HG02759 (cell line): ENCODE data around the gene UGT3A1.
"Not testable (repeated sequence)": the region's sequence is repeated elsewhere in the genome, so short reads cannot be mapped to it uniquely, and the experiment has no call there.

ENCODE experiments used
- ATAC-seq: cut with Tn5 transposase; IDR thresholded peaks from one replicate; pipeline ENCODE4 v1.9.1; 2021; ENCODE audit warnings: mild to moderate bottlenecking, moderate library complexity; ENCODE audit not compliant: unreplicated experiment

Gene UGT3A1

DNA sequence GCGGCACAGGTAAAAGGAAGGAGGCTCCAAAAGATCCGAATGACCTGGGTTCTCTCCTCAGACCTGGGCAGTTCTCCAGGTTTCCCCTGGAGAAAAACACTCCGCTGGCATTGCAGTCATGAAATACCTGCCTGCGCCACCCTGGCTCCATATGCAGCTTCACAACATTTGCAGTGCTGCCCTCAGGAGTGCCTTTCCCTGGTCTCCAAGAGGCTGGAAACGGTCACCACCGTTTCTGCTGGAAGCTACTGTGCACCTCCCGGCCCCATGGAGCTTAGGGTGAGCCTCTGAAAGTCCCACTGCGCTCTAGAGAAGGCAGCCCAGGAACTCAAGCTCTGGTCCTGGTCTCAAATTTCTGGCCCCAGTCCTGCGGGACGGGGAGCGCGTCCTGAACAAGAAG, 670 bp downstream of the UGT3A1 start:
- ATAC-seq = no peak

- ATAC-seq = no peak
These were observed 2.7 kb downstream of the UGT3A1 start for GRCh38 chr5:35988529-35988928.

DNA sequence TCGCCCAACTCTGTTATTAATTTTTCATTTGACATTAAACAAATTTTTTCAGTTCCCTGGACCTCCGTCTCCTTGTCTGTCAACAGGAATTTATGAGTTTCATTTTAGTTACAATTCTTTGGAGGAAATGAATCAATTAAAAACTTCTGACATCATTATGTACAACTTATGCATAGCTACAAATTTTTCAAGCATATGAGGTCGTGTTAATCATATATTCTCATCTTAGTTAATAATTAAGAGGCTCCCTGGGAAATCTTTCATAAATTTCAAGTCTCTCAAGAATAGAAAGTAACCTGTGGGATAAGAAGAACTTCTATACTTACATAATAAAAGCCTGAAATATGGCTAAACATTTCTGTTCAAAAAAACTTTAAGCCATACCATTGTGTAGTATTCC, 3.4 kb downstream of the UGT3A1 start:
- ATAC-seq = no peak

GRCh38 chr5:35979715-35980114, 11.5 kb downstream of the UGT3A1 start:
- no peak for ATAC-seq

DNA sequence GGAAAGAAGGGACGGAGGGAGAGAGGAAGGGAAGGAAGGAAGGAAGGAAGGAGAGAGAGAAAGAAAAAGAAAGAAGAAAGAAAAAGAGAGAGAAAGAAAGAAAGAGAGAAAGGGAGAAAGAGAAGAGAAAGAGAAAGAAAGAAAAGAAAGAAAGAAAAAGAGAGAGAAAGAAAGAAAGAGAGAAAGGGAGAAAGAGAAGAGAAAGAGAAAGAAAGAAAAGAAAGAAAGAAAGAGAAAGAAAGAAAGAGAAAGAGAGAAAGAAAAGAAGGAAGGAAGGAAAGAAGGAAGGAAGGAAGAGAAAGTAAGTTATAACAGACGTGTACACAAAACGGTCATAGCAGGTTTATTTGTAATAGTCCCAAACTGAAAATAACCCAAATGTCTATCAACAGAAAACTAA, 14.3 kb downstream of the UGT3A1 start:
- ATAC-seq = not testable (repeated sequence)

GRCh38 chr5:35974570-35974969, 16.6 kb downstream of the UGT3A1 start:
- ATAC-seq = no peak

- no peak for ATAC-seq
These were observed 19.3 kb downstream of the UGT3A1 start for GRCh38 chr5:35971878-35972210.

DNA sequence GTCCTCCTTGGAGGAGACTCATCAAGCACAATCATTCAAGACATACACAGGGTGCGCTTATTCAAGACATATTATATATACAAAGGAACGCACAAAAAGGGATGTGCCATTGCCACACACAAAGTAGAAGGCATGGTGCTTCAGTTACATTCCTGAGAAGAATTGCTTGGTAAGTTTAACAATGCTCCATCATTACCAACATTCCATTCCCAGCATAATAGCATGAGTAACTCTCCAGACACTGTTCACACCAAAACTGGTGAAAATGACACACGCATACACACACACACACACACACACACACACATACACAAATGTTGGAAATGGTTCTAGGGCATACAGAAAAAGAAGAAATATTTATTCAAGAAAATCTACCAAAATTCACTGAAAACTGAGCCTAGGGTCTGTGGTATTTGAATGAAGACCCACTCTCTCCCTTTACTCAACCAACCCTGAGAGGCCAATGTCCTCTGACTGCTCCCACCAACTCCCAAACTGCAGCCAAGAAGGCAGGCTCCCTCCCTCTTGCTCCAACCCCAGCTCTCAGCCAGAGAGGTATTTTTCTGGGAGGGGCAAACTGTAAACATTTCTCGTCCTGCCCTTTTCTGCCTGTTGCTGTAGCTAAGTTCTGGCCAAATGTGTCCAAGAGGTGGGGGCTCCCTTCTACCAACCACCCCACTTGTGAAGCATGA, 19.9 kb downstream of the UGT3A1 start:
- no peak for ATAC-seq

DNA sequence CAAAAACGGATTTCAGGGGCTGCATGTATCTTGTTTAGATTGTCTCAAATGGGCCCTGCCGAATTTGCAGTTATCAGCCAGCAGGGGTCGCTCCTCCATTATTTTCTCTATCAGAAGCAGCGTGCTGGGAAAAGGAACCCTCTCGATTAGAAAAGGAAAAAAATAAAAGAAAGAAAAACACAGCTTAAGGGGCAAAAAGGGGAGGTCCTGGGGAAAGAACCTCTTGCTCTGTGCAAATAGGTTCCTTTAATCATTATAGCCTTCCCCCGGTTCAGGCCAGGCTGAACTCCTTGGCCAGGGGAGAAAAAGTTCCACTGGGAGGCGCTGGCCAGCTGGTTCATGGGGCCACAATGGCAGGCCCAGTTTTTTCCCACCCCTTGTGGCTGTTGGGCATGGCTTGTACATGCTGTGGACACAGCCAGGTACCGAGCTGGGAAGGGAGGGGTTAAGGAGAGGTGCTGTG, 27.8 kb downstream of the UGT3A1 start:
- no peak for ATAC-seq

GRCh38 chr5:35960328-35960727, 30.9 kb downstream of the UGT3A1 start:
- no peak for ATAC-seq

- ATAC-seq = no peak
These were observed 34.8 kb downstream of the UGT3A1 start for GRCh38 chr5:35956429-35956828.

DNA sequence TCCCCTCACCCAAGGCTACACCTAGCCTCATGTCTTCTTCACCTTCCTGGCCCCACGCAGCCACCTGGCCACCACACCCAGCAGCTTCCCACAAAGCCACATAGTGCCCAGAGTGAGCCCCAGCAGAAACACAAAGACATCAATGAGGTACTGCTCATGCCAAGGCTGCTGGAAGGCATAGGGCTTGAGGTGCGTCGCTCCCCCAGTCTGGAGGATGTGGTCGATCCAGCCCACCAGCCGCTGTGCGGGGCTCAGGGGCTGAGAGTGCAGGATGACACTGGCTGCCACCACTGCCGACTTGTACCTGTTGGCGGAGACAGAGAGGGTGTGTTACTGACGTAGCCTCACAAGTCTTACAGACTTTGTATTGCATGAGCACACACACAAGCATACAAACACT, 37.0 kb downstream of the UGT3A1 start:
- ATAC-seq = no peak

- no peak for ATAC-seq
These were observed 44.1 kb downstream of the UGT3A1 start for GRCh38 chr5:35947085-35947484.

GRCh38 chr5:35939639-35940038, 51.6 kb downstream of the UGT3A1 start:
- ATAC-seq = no peak

GRCh38 chr5:35938568-35939227, 52.5 kb downstream of the UGT3A1 start, which contains the start of gene CAPSL:
CAPSL (minus strand) TSS chr5:35938622; CDS start chr5:35921120, 17,502 bp downstream.
- ATAC-seq = no peak

DNA sequence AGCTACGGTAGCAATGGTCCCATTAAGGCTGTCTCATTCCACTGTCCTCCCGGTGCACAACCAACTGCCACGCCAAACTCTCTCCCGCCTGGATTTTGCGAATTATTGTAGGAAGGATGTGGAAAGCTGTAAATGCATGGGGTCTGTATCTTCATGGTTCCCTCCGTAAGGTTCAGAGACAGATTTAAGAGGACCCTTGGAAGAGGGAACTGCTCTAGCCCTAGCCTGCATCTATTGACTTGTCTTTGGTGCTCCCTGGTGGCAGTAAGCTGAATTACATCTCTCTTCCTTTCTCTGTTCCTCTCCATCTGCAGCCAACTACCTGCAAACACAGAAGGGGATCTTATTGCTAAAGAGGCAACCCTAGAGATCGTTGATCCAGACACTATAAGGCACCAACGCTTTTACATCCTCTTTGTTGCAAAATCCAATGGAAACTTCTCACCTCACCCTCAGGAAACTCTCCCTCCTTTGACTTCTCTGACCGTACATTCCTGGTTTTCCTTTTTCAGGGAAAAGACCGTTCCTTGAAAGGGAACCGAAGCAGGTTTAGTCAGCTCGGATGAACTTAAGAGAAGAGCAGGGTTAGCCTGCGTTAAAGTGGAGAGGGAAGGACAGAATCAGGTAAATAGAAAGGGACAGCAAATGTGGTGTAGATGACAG, 64.7 kb downstream of the UGT3A1 start:
- peak; percentile 69 for ATAC-seq

GRCh38 chr5:35924950-35925722, 66.1 kb downstream of the UGT3A1 start:
- ATAC-seq = peak; percentile 87

DNA sequence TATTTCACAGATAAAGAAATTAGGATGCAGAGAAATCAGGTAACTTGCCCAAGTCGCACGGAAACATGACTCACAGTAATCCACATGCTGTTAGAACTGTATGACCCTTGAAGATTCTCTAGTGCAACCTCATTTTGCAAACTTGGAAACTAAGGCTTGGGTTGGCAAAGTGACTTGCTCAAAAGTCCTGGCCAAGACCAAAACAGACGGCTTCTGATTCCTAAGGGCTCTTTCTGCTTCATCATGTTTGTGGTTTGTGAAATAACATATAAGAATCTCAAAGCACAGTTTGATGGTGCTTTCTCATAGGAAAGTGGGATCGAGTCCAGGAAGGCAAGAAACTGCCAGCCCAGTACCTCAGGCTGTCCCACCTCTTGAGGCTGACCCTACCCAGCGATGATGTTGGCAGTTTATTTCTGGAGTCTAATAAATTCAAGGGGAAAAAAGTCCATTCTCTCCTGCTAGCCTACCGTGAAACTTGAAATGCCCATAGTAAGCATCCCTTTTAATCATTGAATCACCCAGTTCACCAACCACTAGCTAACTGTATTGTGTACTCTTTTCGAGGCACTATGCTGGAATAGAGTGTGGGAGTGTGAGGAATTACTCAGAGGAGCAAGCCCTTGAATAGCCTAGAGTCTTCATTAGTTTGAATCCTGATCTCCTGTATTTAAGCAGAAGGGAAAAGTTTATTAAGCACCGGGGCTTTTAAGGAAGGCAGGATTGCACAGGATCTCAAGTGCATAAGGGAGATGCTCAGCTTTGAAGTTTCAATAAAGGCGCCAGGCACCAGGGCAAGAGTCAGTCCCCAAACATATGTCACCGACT, 66.9 kb downstream of the UGT3A1 start:
- ATAC-seq = no peak

DNA sequence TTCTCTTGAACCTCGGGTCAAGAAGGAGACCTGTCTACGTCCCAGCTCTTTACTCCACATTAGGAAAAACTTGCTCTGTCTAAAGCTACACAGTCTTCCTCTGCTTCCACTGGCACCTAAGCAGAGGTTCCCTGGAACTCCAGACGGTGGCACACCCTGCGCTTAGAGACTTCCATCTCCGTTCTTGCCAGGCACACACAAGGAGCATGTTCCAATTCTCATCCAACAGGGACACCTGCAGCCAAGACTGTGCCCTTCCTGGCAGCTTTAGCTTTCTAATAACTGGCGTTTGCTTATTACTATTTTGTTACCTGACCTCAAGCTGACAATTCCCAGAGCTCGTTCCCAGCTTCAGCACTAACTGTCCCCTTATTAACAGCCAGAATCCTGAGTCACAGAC, 68.7 kb downstream of the UGT3A1 start:
- ATAC-seq = no peak

DNA sequence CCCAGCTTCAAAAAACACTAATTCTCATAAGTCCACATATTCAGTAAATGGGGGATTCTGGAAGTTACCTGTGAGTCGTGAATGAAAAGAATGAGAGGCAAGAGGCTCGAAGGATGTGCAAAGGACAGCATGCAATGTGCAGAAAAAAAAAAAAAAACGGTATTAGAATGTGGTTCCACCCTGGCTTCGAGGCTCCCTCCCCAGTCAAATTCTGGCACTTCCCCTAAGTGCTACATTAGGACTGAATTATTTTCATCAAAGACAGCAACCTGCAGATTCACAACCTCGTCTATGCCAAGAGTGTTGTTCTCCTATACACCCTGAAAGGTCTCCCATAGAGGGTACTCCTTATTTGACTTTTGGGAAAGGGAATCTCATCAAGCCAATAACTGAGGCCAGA, 69.3 kb downstream of the UGT3A1 start:
- ATAC-seq = no peak
